Retina (tissue), 1 donor: Measurements from ENCODE around the gene HFE.
"Not testable (repeated sequence)": the region's sequence is repeated elsewhere in the genome, so short reads cannot be mapped to it uniquely, and the experiment has no call there.

ENCODE experiments used
- DNase-seq: peaks from one replicate; pipeline ENCODE4 v3.0.0-alpha.2; 2016

Gene HFE

DNA sequence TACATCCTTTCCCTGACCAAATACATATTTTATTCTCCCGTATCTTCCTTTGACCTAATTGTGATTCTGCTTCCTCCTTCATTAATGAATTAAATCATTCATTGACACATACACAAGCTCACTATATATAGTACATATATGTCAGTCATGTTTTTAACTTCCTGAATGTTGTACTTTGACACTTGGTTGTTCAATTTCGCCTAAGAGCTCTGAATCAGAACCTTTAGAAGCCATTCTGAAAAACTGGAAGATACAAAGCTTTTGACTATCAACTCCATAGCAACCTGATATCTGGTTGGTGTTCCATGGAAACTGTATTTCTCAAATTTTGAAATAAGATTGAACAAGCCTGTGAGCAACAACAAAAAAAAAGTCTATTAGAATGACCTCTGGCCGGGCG is 27.3 kb upstream of the HFE start:
- no peak for DNase-seq

- DNase-seq = peak; percentile 47
Measured at GRCh38 chr6:26064619-26065257, 22.5 kb upstream of the HFE start.

- DNase-seq = peak; percentile 62
Measured at GRCh38 chr6:26065952-26066380, 21.3 kb upstream of the HFE start.

DNA sequence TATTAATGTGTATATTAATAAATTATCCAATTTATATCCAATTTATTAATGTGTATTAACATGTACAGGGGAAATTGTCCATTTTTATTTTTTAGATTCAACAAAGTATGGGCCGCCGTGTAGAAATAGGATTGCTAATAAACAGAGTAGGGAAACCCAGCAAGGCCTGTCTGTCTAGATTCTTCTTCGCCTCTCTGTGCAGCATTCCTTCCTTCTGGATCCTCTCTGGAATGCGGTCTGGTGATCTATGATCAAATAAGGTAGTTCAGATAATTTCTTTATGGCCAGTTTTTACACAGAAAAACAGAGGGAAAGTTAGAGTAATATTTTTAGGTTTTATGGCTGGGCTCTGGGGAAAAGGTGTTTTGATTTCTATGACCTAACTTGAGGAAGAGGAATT is 19.9 kb upstream of the HFE start:
- no peak for DNase-seq

DNA sequence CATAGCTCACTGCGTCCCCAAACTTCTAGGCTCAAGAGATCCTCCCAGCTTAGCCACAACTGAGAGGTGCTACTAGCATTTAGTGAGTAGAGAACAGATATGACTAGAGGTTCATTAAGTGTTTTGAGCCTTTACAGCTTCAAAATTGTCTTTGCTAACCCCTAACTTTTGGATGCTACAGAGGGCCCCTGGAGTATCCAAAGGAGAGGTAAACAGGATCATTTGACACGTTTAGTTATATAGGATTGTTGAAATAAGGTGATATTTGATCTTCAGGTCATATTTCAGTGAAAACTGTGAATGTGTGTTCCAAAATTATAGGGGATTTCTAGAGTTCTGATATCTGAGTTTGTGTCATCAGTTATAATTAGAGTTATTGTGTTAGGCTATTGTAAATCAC is 19.2 kb upstream of the HFE start:
- DNase-seq = no peak

DNA sequence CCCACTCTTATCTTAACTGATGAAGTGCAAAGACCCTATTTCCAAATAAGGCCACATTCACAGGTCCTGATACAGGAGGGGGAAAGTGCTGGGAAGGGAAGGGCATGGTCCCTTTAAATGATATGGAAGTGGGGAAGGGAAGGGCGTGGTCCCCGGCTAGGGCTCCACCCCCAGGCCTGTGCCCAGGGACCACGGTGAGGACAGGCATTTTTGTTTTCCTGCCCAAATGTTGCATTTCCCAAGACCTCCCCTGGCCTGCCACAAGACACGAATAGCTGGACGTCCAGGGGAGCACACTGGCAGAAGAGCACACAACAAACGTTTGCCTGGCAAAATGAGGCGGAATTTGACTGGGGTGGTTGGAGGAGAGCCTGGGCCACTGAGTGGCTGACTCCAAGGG is 16.1 kb upstream of the HFE start:
- DNase-seq = no peak

DNA sequence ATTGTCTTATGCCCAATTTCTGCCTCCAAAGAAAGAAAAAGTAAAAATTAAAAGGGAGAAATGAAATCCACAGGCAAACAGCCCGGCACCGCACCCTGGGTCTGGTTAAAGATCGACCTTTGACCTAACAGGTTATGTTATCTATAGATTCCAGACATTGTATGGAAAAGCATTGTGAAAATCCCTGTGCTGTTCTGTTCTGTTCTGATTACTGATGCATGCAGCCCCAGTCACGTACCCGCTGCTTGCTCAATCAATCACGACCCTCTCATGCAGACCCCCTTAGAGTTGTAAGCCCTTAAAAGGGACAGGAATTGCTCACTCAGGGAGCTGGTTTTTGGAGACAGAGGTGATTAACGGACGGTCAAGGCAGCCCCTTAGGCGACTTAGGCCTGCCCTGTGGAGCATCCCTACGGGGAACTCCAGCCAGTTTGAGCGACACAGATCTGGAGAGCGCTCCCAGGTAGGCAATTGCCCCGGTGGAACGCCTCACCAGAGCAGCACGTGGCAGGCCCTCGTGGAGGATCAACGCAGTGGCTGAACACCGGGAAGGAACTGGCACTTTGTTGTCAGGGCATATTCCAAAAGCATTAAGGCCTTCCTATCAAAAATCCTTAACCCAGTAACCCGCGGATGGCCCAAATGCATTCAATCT is 12.0 kb upstream of the HFE start:
- DNase-seq = no peak

DNA sequence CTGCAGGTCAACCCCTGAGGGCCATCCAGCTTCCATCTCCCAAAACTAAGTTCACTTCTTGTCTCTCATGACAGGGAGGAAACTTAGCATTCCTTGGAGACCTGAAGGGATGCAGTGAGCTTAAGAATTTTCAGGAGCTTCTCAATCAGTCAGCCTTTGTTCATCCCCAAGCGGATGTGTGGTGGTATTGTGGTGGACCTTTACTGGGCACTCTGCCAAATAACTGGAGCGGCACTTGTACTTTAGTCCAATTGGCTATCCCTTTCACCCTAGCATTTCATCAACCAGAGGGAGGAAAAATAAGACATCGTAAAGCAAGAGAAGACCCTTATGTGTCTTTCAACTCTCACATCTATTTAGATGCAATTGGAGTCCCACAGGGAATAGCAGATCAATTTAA is 9.2 kb upstream of the HFE start:
- not testable (repeated sequence) for DNase-seq

GRCh38 chr6:26081096-26081495 is 6.1 kb upstream of the HFE start:
- not testable (repeated sequence) for DNase-seq

- no peak for DNase-seq
Measured at GRCh38 chr6:26086211-26086610, 1.0 kb upstream of the HFE start.

- no peak for DNase-seq
Measured at GRCh38 chr6:26088344-26088743, 1.1 kb downstream of the HFE start.

- DNase-seq = no peak
Measured at GRCh38 chr6:26089272-26089671, 2.0 kb downstream of the HFE start.

- DNase-seq = no peak
Measured at GRCh38 chr6:26092443-26092842, 5.2 kb downstream of the HFE start.

DNA sequence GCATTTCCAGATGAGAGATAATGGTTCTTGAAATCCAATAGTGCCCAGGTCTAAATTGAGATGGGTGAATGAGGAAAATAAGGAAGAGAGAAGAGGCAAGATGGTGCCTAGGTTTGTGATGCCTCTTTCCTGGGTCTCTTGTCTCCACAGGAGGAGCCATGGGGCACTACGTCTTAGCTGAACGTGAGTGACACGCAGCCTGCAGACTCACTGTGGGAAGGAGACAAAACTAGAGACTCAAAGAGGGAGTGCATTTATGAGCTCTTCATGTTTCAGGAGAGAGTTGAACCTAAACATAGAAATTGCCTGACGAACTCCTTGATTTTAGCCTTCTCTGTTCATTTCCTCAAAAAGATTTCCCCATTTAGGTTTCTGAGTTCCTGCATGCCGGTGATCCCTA is 6.8 kb downstream of the HFE start:
- DNase-seq = no peak

- peak; percentile 72 for DNase-seq
Measured at GRCh38 chr6:26097268-26097875, 10.1 kb downstream of the HFE start.

GRCh38 chr6:26103141-26103769 is 16.0 kb downstream of the HFE start:
- DNase-seq = no peak

- peak; percentile 98 for DNase-seq
Measured at GRCh38 chr6:26103770-26104456, 16.7 kb downstream of the HFE start.

- DNase-seq = no peak
Measured at GRCh38 chr6:26104457-26105108, 17.4 kb downstream of the HFE start.

- DNase-seq = no peak
Measured at GRCh38 chr6:26105109-26105730, 18.0 kb downstream of the HFE start.

GRCh38 chr6:26105842-26106241 is 18.6 kb downstream of the HFE start:
- DNase-seq = no peak

- DNase-seq = no peak
Measured at GRCh38 chr6:26107935-26108334, 20.7 kb downstream of the HFE start.

DNA sequence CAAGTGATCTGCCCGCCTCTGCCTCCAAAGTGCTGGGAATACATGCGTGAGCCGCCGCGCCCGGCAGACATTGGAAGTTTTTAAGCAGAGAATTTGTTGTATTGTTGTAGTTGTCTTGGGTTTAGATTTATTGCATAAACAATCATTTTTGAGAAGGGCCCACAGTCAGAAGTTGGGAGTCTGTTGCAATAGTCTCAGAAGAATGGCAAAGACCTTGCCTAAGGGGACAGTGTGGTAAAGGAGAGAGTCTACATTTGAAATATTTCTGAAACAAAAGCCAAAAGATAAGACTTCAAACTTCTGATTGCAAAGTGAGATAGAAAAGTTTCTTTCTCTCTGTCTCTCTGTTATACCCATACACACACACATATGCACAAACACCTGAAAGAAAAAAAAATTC is 22.5 kb downstream of the HFE start:
- no peak for DNase-seq
